ENCODE results near the gene TIMM13. TPM values are rescaled to one million over a fixed set of nuclear protein-coding genes. Genes with fewer than 3 reads are reported as not detected.

The TIMM13 gene
- total RNA-seq, 2 donors from 2014 or later: 46.5 to 103 TPM

DNA sequence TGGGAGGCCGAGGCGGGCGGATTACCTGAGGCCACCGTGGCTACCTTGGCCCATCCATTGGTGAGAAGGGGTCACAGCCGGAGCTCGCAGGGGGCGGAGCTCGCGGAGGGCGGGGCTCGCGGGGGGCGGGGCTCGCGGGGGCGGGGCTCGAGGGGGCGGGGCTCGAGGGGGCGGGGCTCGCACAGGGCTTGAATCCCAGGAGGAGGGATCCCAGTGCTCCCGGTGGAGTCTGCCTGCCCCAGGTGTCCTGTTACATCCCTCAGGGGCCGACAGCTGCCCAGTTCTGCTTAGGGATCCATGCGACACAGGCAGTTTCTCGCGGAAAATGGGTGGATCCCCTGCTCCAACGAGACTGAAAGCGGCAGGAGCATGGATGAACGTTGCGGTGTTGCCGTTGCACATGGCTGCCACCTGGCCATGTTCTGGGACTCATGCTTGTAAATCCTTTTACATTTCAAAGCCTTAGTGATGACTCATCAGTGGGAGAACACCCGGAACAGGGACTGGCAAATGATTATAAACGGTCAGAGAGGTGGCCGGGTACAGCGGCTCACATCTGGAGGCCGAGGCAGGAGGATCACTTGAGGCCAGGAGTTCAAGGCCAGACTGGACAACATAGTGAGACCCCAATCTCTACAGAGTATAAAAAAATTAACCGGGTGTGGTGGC is 42.2 kb downstream of the TIMM13 start:
- no peak for ATAC-seq
- H3K9me3 Mint-ChIP-seq: peaks cover 0 to 5% of the 10 kb centered on the region in 2 donors
- no peak for DNase-seq (ENCODE audit: low spot score in 2 of 2)
- peaks cover 0 to 6% of the 10 kb centered on the region in 2 donors for H3K36me3 Mint-ChIP-seq
- no peak overlapping the region for H3K27ac Mint-ChIP-seq

DNA sequence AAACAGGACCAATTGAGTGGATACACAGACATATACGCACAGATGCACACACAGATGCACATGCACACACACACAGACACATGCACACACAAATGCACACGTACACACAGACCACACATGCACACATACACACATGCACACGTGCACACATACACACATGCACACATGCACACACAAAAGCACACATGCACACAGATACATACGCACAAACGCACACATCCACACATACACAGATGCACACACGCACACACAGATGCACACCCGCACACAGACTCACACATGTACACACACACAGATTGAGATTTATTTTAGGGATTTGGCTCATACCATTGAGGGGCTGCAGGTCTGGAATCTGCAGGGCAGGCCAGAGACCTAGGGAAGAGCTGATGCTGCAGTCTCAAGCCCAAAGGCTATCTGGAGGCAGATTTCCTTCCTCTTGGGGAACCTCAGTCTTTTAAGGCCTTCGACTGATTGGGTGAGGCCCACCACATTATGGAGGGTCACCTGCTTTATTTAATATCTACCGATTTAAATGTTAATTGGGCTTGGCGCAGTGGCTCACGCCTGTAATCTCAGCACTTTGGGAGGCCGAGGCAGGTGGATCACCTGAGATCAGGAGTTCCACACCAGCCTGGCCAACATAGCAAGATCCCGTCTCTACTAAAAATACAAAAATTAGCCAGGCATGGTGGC is 44.7 kb downstream of the TIMM13 start:
- DNase-seq (ENCODE audit: low spot score in 2 of 2): no peak
- Mint-ChIP-seq H3K36me3 (peaks cover 0 to 29% of the 10 kb centered on the region in 2 donors), H3K27ac (no peak overlapping the region), H3K9me3 (peaks cover 0 to 16% of the 10 kb centered on the region in 2 donors)
- ATAC-seq: no peak

DNA sequence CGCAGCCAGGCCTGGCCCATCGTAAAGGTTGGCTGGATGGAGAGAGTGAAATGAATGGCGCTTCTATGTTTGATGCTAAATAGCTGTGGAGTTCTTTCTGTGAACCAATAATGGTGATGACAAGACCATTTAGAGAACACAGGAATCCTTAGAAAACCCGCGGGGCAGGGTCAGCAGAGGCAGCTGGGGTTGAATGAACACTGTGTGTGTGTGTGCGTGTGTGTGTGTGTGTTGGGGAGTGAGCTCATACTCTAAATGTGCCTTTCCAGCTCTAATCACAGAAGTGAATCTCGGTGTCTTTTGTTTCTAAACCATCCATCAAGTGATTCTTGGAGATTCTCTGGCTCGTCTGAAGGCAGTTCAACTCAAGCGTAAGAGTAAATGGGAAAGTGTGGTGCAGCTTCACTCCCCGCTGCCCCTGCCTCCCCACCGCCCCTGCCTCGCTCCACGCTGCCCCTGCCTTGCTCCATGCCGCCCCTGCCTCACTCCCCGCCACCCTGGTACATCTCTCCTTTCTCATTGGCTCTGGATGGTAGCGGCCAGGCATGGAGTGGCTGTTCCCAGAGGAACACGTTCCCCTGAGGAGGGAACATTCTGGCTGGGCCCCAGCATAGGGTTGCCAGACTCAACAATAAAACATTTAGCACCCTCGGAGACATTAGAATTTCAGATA is 46.1 kb downstream of the TIMM13 start:
- no peak for DNase-seq (ENCODE audit: low spot score in 2 of 2)
- Mint-ChIP-seq H3K36me3 (peaks cover 0 to 32% of the 10 kb centered on the region in 2 donors), H3K9me3 (peaks cover 0 to 20% of the 10 kb centered on the region in 2 donors), H3K27ac (no peak overlapping the region)
- ATAC-seq: no peak

DNA sequence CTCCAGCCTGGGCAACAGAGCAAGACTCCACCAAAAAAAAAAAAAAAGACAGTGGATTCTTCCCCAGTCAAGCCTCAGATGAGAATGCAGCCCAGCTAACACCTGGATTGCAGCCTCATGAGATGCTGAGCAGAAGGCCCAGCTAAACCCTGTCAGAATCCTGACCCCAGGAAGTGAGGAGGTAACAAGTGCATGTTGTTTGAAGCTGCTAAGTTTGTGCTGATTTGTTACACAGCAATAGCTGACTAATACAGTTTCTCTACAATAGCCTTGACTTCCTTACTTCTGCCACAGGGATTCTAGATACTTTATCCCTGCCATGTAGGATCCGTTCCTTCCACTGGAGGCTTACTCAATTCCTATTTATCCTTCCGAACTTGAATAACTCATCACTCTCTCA is 46.8 kb downstream of the TIMM13 start:
- H3K9me3 Mint-ChIP-seq: peaks cover 0 to 20% of the 10 kb centered on the region in 2 donors
- H3K27ac Mint-ChIP-seq: no peak overlapping the region
- DNase-seq (ENCODE audit: low spot score in 2 of 2): no peak
- H3K36me3 Mint-ChIP-seq: peaks cover 0 to 32% of the 10 kb centered on the region in 2 donors
- ATAC-seq: no peak

DNA sequence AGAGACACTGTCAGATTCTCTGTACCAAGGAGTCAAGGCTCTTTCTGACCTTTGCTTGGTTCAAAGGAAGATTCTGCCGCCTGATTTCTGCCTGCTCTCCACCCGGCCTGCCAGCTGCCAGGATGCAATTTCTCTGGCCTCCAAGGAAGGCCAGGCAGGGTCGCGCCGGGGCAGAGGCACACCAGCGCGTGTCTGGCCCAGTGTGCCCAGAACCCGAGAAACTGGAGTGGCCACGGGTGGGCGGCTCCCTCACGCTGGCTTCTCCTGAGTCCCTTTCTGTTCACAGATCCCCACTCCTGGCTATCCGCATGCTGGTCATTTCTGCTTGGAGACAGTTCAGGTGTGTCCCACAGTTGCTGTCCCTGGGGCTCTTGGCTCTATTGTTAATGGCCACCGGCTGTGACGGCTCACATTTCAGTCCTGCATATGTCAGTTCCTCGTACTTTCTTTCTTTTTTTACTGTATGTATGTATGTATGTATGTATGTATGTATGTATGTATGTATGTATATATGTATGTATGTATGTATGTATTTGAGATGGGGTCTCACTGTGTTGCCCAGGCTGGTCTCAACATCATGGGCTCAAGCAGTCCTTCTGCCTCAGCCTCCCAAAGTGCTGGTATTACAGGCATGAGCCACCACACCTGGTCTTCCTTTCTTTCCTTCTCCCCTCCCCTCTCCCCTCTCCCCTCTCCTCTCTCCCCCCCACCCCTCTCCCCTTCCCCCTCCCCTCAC is 50.4 kb downstream of the TIMM13 start:
- Mint-ChIP-seq H3K27ac (peak overlapping the region in 1 of 2 donors; percentile 47), H3K36me3 (peaks cover 0 to 37% of the 10 kb centered on the region in 2 donors), H3K9me3 (peaks cover 0 to 20% of the 10 kb centered on the region in 2 donors)
- ATAC-seq: peak in 1 of 2 donors; percentile 44
- DNase-seq (ENCODE audit: low spot score in 2 of 2): no peak

Other genes starting within 250 kb of the TIMM13 start
- 10 to 100 TPM; 41.9 to 69.9 TPM for gene PLEKHJ1, start 191.3 kb downstream of the TIMM13 start, total RNA-seq
- gene SF3A2, start 190.8 kb downstream of the TIMM13 start, total RNA-seq: 100 to 1,000 TPM; 145 to 154 TPM
- 1 to 10 TPM; 1.9 to 2.9 TPM for gene AMH, start 178.3 kb downstream of the TIMM13 start, total RNA-seq
- under 1 TPM; 0.39 to 0.56 TPM for gene JSRP1, start 171.2 kb downstream of the TIMM13 start, total RNA-seq
- not detected for gene PEAK3, start 145.4 kb downstream of the TIMM13 start, total RNA-seq
- gene LINGO3, start 119.4 kb downstream of the TIMM13 start, total RNA-seq: under 1 TPM in 1 of 2 donors, not detected in 1; 0.25 TPM
- 100 to 1,000 TPM; 115 to 140 TPM for gene LSM7, start 99.0 kb downstream of the TIMM13 start, total RNA-seq
- gene SPPL2B, start 98.9 kb downstream of the TIMM13 start, total RNA-seq: 10 to 100 TPM; 38.5 to 61.6 TPM
- gene TMPRSS9, start 67.3 kb downstream of the TIMM13 start, total RNA-seq: not detected
- 10 to 100 TPM; 46.7 to 94.0 TPM for gene LMNB2, start 29.4 kb upstream of the TIMM13 start, total RNA-seq
- gene GADD45B, start 48.5 kb upstream of the TIMM13 start, total RNA-seq: 10 to 100 TPM; 60.9 to 94.1 TPM